Glomerular visceral epithelial cell (primary cell): ENCODE data around the gene ZBTB45.

Experiments used
- DNase-seq: peaks from one replicate; pipeline ENCODE4 v3.0.0-alpha.2; 2016; ENCODE audit errors: extremely low spot score

Gene ZBTB45

GRCh38 chr19:58538257-58539168 is 18.9 kb upstream of the ZBTB45 start:
- DNase-seq: no peak

DNA sequence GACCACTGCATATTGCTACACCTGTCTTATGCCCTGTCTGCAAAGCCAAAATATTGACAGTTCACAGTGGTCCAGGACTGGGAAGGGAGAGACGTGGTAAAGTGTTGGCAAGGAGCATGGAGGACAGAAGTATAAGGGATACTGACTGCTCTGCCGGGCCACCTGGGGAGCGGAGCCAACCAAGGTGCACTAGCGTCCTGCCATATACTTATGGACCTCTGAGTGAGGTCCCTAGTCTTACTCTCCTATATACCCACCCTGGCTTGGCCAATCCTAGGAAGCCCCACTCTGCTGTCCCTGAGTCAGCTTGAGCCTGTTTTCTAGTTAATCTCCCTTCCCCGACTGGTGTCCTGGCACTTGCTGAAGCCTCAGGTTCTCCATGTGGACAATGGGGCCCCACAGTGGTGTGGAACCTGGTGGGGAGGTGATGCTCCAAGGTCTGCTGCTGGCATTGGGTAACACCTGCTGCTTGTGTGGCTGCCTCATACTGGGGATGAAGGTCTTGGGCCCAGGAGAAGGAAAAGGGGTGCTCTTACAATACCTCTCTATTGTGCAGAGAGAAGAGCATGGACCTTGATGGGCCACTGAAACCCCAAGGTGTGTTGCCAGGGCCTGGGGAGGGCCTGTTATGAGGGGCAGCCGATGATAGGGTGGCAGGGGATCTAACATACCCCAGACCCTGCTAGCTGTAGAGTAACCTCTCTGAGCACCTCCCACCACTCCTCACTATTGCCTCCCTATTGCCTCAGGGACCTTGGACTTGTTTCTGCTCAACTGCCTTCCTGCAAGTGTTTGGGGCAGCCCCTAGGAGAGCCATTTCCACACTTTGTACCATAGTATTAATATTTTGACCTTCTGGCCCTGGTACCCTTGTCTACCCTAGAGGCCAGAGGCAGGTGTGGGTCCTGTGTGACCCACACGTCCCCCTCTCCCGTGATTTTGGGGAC is 17.5 kb upstream of the ZBTB45 start:
- DNase-seq: no peak

DNA sequence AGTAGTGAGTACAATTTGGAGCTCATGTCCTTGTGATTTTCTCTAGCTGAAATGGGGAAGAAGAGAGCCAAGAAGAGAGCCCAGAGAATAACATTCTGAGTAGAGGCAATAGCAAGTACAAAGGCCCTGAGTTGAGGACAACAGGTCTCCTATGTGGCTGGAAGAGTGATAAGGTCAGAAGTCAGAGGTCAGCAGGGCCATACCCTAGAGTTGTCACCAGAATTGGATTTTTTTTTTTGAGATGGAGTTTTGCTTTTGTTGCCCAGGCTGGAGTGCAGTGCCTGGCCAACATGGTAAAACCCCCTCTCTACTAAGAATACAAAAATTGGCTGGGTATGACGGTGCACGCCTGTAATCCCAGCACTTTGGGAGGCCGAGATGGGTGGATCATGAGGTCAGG is 16.2 kb upstream of the ZBTB45 start:
- DNase-seq: no peak

DNA sequence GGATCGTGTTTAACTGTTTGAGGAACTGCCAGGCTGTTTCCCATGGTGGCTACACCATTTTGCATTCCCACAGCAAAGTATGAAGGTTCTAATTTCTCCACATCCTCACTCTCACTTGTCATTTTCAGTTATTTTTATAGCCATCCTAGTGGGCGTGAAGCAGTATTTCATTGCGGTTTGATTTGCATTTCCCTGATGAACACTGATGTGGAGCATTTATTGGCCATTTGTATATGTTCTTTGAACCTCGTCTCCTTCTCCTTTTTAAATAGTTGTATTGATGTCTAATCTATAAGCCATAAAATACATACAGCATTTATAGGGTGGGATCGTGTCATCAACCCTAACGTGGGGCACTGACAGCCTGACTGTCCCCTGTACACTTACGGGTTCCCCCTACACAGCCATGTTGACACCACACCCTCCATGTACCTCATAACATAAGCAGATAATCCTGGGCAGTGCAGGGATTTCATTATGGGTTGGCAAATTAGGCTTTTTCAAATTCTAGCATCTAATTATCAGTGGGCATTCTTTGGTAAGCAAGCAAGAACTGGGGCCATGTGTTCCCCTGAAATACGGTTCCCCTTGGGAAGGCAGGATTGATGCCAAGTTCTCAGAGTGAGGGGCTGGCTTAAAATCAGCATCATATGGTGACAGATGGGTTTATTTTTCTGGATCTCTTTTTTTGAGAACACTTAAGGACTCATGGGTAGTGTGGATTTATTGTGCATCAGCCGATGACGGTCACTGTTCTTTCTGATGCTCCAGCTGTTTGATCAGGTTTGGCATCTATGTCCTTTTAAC is 11.6 kb upstream of the ZBTB45 start:
- DNase-seq: no peak

DNA sequence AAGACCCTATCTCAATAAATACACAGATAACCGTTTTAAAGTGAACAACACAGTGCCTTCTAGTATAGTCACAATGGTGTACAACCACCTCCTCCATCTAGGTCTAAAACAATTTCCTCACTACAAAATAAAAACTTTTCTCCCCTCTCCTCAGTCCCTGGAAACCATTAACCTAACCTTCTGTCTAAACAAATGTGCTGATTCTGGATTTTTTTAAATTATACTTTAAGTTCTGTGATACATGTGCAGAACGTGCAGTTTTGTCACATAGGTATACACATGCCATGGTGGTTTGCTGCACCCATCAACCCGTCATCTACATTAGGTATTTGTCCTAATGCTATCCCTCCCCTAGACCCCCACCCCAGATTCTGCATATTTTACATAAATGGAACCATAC is 9.8 kb upstream of the ZBTB45 start:
- no peak for DNase-seq

- DNase-seq: no peak
Measured at GRCh38 chr19:58522709-58523108, 3.1 kb upstream of the ZBTB45 start.

GRCh38 chr19:58521651-58522050 is 2.0 kb upstream of the ZBTB45 start:
- no peak for DNase-seq

- no peak for DNase-seq
Measured at GRCh38 chr19:58520257-58520599, 618 bp upstream of the ZBTB45 start.

DNA sequence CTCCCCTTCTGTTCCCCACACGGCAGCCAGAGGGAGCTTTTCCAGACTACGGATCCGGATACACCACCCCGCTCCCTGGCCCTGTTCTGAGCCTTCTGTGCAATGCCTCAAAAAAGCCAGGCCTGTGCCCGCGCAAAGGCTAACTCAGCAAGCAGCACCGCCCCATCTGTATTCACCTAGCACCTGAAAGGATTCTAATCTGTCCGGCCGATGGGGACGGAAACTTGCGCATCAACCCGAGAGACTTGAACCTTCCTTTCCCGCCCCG is 589 bp downstream of the ZBTB45 start:
- peak; percentile 73 for DNase-seq

GRCh38 chr19:58518256-58519086 is 1.1 kb downstream of the ZBTB45 start:
- peak; percentile 5 for DNase-seq

- no peak for DNase-seq
Measured at GRCh38 chr19:58516964-58517833, 2.4 kb downstream of the ZBTB45 start.

DNA sequence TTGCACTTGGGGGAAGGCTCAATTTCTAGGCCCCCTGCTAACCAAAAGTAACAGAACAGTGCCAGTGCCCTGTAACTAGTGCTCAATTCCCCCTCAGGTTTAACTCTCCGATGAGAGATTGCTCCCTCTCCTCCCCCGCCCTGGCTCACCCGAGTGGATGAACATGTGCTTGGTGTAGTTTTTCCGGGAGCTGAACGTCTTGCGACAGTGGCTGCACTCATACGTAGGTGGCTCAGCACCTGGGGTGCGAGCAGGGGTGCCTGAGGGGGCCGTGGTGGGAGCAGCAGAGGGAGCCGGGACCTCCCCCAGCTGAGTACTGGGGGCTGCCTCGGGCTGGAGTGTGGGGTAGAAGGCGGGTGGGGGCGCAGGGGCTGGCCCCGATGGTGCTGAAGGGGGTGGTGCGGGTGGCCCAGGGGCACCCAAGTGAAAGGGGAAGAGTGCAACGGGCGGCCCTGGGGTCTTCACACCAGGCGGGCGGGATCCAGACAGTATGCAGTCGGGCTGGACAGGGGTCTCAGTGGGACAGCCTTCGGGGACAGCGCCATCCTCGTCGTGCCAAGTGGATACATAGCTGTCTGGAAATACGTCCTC is 3.3 kb downstream of the ZBTB45 start:
- DNase-seq: no peak

DNA sequence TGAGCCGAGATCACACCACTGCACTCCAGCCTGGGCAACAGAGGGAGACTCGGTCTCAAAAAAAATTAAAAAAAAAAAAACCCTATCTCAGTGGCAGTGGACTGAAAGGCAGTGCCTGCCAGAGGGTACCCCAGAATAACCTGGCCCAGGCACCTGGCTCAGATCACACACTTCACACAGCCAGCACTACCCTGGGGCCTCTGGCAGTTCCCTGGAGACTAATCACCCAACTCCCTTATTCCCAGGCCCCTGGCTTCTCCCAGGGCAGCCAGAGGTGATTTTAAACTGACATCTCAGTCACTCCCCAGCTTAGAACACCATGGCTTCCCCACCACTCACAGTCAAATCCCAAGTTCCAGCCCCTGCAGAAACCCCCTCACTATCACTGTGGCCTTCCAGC is 4.4 kb downstream of the ZBTB45 start:
- DNase-seq: no peak

DNA sequence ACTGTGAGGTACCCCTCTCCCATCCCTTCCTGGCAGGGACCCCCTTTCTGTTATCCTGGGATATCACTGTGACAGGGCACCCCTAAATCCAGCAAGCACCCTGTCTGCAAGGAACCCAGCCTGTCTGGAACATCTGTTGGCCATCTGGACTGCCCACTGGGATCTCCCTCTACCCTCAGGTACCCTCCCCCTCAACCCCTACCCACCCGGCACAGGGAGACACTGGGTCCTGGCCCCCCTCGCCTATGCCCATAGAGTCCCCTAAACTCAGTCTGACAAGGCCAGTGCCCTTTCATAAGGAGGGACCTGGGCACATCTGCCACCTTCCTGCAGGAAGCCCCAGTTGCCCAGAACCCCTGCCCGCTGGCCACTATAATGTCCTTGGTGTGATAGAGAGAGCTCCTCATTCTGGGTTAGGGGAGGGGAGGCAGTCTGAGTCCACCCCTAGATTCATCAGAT is 5.0 kb downstream of the ZBTB45 start:
- DNase-seq: no peak

DNA sequence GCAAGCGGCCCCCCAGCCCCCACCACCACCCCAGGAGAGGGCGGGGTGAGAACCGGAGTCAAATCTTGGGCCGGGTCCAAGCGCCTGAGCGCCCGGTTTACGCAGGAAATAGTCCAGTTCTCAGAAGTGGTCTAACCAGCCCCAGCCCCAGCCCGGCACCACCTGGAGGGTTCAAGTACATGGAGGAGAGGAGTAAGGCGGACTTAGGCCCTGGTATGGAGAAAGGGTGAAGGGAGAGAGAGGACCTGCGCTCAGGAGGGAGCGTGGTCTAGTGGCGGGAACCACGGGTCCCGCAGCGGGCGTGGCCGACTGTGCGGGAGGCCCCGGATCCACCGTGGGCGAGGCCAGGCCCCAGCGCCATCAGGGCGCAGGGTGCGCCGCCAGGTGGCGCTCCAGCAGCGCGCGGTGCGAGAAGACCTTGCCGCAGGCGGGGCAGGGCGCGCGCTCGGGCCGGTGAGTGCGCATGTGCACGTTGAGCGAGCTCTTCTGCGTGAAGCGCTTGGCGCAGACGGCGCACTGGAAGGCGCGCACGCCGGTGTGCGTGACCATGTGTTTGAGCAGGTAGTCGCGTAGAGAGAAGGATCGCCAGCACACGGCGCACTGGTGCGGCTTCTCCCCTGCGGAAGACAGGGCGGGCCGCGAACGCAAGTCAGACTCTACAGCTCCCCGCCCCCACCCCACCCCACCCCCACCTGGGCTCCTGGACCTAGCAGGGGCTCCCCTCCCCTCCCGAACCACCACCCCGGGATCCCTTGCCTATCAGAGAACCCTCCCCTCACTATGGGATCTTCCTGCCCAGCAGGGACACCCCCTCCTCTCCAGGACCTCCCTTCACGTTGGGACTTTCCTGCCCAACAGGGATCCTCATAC is 5.7 kb downstream of the ZBTB45 start:
- DNase-seq: peak; percentile 13

DNA sequence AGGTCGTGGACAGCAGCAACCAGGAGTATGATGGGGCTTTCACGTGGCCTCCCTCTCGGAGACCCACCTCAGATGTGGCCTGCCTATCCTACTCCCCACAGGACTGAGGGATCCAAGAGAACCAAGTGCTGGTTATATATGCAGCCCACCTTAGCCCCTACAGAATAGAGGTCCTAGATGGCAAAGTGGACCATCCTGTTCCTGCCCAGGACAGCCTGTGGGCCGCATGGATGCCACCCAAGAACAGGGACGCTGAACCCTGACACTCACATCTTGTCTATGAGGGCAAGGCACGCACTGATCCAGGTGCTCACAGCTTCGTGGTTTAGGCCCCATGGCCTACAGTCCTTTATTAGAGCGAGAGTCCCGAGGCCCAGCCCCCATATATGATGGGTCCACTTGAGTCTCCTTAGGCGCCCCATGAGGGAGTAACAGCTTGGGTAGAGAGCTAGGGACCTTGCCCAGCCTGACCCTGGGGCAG is 6.4 kb downstream of the ZBTB45 start:
- DNase-seq: no peak

DNA sequence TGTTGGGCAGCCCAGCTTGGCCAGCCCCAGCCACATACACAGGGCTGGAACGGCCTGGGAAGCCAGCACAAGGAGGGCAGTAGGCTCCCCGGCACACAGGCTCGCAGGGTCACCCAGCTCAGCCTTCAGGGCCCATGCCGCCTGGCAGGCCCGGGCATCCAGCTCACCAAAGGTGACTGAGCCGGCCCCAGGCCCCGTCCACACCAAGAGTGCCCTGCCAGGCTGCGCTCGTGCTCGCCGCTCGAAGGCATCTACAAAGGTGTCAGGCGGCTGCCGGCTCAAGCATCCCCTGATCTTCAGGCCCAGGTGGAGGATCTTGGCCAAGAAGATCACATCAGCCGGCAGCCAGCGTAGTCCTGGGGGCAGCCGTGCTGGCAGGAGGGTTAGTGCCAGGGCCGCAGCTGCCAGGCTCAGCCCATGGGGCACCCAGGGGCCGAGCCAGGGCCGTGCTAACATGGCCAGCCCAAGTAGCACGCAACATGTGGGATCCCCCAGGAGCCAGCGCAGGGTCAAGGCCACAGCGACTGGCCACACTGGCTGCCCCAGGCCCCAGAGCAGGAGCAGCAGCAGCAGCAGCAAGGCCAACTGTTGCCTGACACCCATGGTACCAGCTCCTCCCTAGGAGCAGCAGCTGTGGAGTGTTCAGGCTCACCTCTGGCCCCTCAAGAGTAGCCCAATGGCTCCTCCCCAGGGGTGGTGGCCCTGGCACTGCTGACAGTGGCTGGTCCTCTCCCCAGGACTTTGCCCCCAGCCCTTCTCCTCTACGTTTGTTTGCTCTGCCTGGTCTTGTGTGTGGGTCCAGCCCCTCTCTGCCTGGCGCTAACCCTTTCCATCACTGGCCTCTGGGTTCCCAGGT is 8.0 kb downstream of the ZBTB45 start, which contains the start of gene SLC27A5:
SLC27A5 (minus strand) TSS at position 640 of the 856 bp plus-strand sequence; CDS start at position 603, 37 bp downstream.
- no peak for DNase-seq
